Endothelial cell (in vitro differentiated cells): ENCODE measurements around the gene AFDN. TPM values are rescaled to one million over a fixed set of nuclear protein-coding genes. Genes with fewer than 3 reads are reported as not detected.

Experiments used
- DNase-seq: peaks from one replicate; pipeline ENCODE4 v3.0.0; 2021; ENCODE audit warnings: low spot score
- H3K27ac Mint-ChIP-seq: one replicate; pipeline ENCODE4 v1.8.0; 2021; ENCODE audit warnings: mixed read lengths, inconsistent platforms; ENCODE audit not compliant: unreplicated experiment
- H3K27me3 Mint-ChIP-seq: one replicate; pipeline ENCODE4 v1.8.0; 2021; ENCODE audit warnings: mild to moderate bottlenecking, moderate library complexity, mixed read lengths, inconsistent platforms; ENCODE audit not compliant: unreplicated experiment
- H3K36me3 Mint-ChIP-seq: one replicate; pipeline ENCODE4 v1.8.0; 2021; ENCODE audit warnings: mild to moderate bottlenecking, low read depth, mixed read lengths, inconsistent platforms; ENCODE audit not compliant: unreplicated experiment
- H3K4me1 Mint-ChIP-seq: one replicate; pipeline ENCODE4 v1.8.0; 2021; ENCODE audit warnings: mild to moderate bottlenecking, mixed read lengths, inconsistent platforms; ENCODE audit not compliant: unreplicated experiment
- H3K4me3 Mint-ChIP-seq: one replicate; pipeline ENCODE4 v1.8.0; 2021; ENCODE audit warnings: mild to moderate bottlenecking, mixed read lengths, inconsistent platforms; ENCODE audit not compliant: unreplicated experiment
- H3K9me3 Mint-ChIP-seq: one replicate; pipeline ENCODE4 v1.8.0; 2021; ENCODE audit warnings: mixed read lengths, inconsistent platforms; ENCODE audit not compliant: unreplicated experiment
- CTCF ChIP-seq: fragments of 200-600 bp; sonication (generic); IDR thresholded peaks from one replicate; pipeline ENCODE4 v1.5.0; 2021; ENCODE audit warnings: antibody characterized with exemption; ENCODE audit not compliant: unreplicated experiment
- total RNA-seq: library from RNA; stranded (reverse); fragmentation: NEBNext Ultra II Directional; extraction: Animal tissue kit (Norgen Biotek cat#: 25700); gene quantifications from one replicate; pipeline ENCODE4 v1.2.1, GENCODE V29; 2021; ENCODE audit not compliant: unreplicated experiment

Gene AFDN
- total RNA-seq, 1 donor from 2014 or later = 306 TPM

DNA sequence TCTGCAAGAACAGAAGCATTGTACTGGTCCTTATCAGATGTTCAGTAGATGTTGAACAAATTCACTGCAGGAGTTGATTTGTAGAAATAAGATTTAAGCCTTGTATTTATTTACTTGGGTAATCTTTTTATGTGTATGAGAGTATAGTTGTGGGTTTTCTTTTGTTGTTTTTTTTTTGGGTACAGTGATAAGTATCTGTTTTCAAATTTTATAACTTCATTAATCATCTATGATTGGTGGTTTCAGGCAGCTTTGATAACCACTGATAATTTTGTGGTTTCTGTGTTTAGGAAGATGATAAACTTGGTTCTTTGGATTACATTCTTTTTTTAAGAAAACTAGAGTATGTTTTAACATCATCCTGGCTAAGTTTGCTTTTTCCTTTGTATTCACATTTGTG is 2.8 kb downstream of the AFDN start:
- Mint-ChIP-seq H3K4me3 (peak overlapping the region; percentile 44), H3K27me3 (peaks cover 20% of the 10 kb centered on the region), H3K27ac (no peak overlapping the region), H3K4me1 (peaks cover 41% of the 10 kb centered on the region), H3K9me3 (no peaks in the 10 kb centered on the region), H3K36me3 (peaks cover 8% of the 10 kb centered on the region)
- TF ChIP-seq CTCF = no peak
- no peak for DNase-seq

GRCh38 chr6:167831281-167831828 is 4.6 kb downstream of the AFDN start:
- TF ChIP-seq CTCF = no peak

DNA sequence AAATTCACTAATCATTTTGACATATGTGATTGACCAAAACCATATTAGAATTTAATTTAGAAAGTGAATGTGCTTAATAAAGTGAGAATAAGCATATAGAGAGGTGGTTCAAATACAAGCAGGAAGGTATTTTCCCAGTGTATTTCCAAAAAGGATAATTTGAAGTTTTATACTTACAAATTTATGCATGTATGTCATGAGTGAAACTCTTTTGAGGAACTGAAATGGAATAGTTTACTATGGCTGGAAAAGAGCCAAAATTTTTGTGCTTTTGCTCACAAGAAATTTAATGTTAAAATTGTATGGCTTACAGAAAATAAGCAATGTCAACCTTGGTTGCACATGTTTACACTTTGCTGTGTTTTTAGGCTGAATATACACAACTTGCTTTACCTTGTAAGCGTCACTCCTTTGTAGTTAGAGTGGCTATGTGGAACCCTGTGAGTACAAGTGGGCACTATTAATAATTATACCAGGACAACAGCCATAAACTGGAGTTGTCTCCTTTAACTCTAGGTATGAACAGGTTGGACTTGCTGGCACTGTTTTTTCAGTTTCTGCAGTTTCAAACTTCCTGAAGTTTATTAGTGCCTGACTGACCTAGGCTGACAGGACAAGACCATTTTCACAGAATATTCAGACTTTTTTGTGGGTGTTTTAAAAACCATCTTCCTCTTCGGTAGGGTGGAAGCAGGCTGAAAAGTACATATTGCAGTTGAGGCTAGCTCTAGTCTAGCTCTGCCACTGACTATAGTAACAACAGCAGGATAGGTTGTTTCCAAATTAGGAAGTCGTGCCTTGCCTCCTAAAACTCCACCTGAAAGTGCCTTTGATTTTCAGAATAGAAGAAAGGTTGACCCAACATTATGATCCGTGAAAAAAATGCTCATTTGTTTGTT is 6.0 kb downstream of the AFDN start:
- H3K27me3 Mint-ChIP-seq = peaks cover 6% of the 10 kb centered on the region
- H3K4me3 Mint-ChIP-seq = no peak overlapping the region
- H3K4me1 Mint-ChIP-seq = peaks cover 40% of the 10 kb centered on the region
- H3K36me3 Mint-ChIP-seq = peaks cover 4% of the 10 kb centered on the region
- TF ChIP-seq CTCF = no peak
- no peak for DNase-seq
- no peaks in the 10 kb centered on the region for H3K9me3 Mint-ChIP-seq
- no peak overlapping the region for H3K27ac Mint-ChIP-seq

More at GRCh38 chr6:167831281-167831828, 4.6 kb downstream of the AFDN start:
- Mint-ChIP-seq H3K4me3 (no peak overlapping the region), H3K9me3 (no peaks in the 10 kb centered on the region), H3K27ac (no peak overlapping the region), H3K36me3 (peaks cover 5% of the 10 kb centered on the region), H3K4me1 (peaks cover 40% of the 10 kb centered on the region), H3K27me3 (peaks cover 10% of the 10 kb centered on the region)
- DNase-seq = no peak

GRCh38 chr6:167833396-167833763 is 6.7 kb downstream of the AFDN start:
- Mint-ChIP-seq H3K4me1 (peaks cover 36% of the 10 kb centered on the region), H3K4me3 (no peak overlapping the region), H3K27ac (no peak overlapping the region), H3K36me3 (no peaks in the 10 kb centered on the region), H3K27me3 (no peaks in the 10 kb centered on the region), H3K9me3 (no peaks in the 10 kb centered on the region)
- no peak for TF ChIP-seq CTCF
- no peak for DNase-seq

DNA sequence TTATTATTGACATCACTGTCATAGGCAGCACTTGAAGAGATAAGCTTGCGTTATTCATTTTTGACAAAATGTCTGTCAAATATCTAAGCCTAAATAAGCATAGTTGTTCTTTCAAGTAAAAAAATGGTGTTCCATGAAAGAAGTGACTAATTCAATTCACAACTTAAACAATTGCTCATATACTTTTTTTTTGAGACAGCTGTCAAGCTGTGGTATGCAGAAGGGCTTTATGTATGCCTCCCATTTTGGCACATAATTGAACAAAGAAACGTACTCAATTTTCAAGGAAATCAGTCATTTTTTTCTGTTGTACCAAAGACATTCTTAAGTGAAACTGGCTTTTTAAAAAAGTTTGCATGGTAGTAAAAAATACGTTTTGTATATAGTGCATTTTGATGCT is 8.5 kb downstream of the AFDN start:
- Mint-ChIP-seq H3K9me3 (no peaks in the 10 kb centered on the region), H3K4me1 (peaks cover 25% of the 10 kb centered on the region), H3K27ac (no peak overlapping the region), H3K4me3 (no peak overlapping the region), H3K27me3 (no peaks in the 10 kb centered on the region), H3K36me3 (no peaks in the 10 kb centered on the region)
- TF ChIP-seq CTCF = no peak
- no peak for DNase-seq
